ENCODE data around the gene ACADS. TPM values are rescaled to one million over a fixed set of nuclear protein-coding genes. Genes with fewer than 3 reads are reported as not detected.

ACADS gene
- total RNA-seq, 1 experiment from 2014 or later = 11.0 TPM

- DNase-seq (ENCODE audit: low spot score) = peak; percentile 45
- POLR2A ChIA-PET = interaction anchor here (0.7 to 1.2 kb wide), 2 partner anchors 21 to 24 kb away, joined by 4 read pairs; no protein-coding TSS in a partner anchor
- Mint-ChIP-seq H3K9me3 (no peaks in the 10 kb centered on the region), H3K27ac (peak overlapping the region; percentile 64; the same call in 1 of the 2 replicates), H3K4me3 (peak overlapping the region; percentile 79), H3K4me1 (peaks cover 26% of the 10 kb centered on the region), H3K36me3 (peaks cover 23% of the 10 kb centered on the region), H3K27me3 (ENCODE audit: low read depth) (no peaks in the 10 kb centered on the region)
- peak; percentile 29 for ATAC-seq
- TF ChIP-seq FOXP4 (CRISPR knock-in tag; IDR thresholded peaks at IDR 0.05) = no peak
- TF ChIP-seq, protein P1, sequence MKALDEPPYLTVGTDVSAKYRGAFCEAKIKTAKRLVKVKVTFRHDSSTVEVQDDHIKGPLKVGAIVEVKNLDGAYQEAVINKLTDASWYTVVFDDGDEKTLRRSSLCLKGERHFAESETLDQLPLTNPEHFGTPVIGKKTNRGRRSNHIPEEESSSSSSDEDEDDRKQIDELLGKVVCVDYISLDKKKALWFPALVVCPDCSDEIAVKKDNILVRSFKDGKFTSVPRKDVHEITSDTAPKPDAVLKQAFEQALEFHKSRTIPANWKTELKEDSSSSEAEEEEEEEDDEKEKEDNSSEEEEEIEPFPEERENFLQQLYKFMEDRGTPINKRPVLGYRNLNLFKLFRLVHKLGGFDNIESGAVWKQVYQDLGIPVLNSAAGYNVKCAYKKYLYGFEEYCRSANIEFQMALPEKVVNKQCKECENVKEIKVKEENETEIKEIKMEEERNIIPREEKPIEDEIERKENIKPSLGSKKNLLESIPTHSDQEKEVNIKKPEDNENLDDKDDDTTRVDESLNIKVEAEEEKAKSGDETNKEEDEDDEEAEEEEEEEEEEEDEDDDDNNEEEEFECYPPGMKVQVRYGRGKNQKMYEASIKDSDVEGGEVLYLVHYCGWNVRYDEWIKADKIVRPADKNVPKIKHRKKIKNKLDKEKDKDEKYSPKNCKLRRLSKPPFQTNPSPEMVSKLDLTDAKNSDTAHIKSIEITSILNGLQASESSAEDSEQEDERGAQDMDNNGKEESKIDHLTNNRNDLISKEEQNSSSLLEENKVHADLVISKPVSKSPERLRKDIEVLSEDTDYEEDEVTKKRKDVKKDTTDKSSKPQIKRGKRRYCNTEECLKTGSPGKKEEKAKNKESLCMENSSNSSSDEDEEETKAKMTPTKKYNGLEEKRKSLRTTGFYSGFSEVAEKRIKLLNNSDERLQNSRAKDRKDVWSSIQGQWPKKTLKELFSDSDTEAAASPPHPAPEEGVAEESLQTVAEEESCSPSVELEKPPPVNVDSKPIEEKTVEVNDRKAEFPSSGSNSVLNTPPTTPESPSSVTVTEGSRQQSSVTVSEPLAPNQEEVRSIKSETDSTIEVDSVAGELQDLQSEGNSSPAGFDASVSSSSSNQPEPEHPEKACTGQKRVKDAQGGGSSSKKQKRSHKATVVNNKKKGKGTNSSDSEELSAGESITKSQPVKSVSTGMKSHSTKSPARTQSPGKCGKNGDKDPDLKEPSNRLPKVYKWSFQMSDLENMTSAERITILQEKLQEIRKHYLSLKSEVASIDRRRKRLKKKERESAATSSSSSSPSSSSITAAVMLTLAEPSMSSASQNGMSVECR (CRISPR knock-in tag; IDR thresholded peaks at IDR 0.05; ENCODE audit: borderline replicate concordance) = no peak
- TF ChIP-seq, protein P2, sequence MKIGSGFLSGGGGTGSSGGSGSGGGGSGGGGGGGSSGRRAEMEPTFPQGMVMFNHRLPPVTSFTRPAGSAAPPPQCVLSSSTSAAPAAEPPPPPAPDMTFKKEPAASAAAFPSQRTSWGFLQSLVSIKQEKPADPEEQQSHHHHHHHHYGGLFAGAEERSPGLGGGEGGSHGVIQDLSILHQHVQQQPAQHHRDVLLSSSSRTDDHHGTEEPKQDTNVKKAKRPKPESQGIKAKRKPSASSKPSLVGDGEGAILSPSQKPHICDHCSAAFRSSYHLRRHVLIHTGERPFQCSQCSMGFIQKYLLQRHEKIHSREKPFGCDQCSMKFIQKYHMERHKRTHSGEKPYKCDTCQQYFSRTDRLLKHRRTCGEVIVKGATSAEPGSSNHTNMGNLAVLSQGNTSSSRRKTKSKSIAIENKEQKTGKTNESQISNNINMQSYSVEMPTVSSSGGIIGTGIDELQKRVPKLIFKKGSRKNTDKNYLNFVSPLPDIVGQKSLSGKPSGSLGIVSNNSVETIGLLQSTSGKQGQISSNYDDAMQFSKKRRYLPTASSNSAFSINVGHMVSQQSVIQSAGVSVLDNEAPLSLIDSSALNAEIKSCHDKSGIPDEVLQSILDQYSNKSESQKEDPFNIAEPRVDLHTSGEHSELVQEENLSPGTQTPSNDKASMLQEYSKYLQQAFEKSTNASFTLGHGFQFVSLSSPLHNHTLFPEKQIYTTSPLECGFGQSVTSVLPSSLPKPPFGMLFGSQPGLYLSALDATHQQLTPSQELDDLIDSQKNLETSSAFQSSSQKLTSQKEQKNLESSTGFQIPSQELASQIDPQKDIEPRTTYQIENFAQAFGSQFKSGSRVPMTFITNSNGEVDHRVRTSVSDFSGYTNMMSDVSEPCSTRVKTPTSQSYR (CRISPR knock-in tag; IDR thresholded peaks at IDR 0.05) = no peak
- no peak for TF ChIP-seq FOXK1 (CRISPR knock-in tag; IDR thresholded peaks at IDR 0.05)
- TF ChIP-seq ELF4 (CRISPR knock-in tag; IDR thresholded peaks at IDR 0.05; ENCODE audit: low read depth) = no peak
- no peak for TF ChIP-seq SMAD3 (CRISPR knock-in tag; IDR thresholded peaks at IDR 0.05; ENCODE audit: borderline replicate concordance)
- TF ChIP-seq FOXJ3 (CRISPR knock-in tag; IDR thresholded peaks at IDR 0.05; ENCODE audit: borderline replicate concordance) = no peak
- TF ChIP-seq ATF2 (CRISPR knock-in tag; IDR thresholded peaks at IDR 0.05; ENCODE audit: borderline replicate concordance, low read depth) = no peak
- no peak for TF ChIP-seq ZNF671 (CRISPR knock-in tag; IDR thresholded peaks at IDR 0.05)
- no peak for TF ChIP-seq CREB1 (CRISPR knock-in tag; IDR thresholded peaks at IDR 0.05)
- TF ChIP-seq, protein P3, sequence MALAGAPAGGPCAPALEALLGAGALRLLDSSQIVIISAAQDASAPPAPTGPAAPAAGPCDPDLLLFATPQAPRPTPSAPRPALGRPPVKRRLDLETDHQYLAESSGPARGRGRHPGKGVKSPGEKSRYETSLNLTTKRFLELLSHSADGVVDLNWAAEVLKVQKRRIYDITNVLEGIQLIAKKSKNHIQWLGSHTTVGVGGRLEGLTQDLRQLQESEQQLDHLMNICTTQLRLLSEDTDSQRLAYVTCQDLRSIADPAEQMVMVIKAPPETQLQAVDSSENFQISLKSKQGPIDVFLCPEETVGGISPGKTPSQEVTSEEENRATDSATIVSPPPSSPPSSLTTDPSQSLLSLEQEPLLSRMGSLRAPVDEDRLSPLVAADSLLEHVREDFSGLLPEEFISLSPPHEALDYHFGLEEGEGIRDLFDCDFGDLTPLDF (CRISPR knock-in tag; IDR thresholded peaks at IDR 0.05) = no peak
- TF ChIP-seq ZNF138 (CRISPR knock-in tag; conservative IDR thresholded peaks at IDR 0.05) = no peak
- no peak for TF ChIP-seq NR1H2 (CRISPR knock-in tag; IDR thresholded peaks at IDR 0.05)
- no peak for TF ChIP-seq IRF2 (CRISPR knock-in tag; IDR thresholded peaks at IDR 0.05; ENCODE audit: borderline replicate concordance, low read depth)
- TF ChIP-seq TCF7 (CRISPR knock-in tag; IDR thresholded peaks at IDR 0.05; ENCODE audit: low read depth) = no peak
- TF ChIP-seq ZNF423 (CRISPR knock-in tag; IDR thresholded peaks at IDR 0.05) = no peak
- TF ChIP-seq HMGXB4 (CRISPR knock-in tag; IDR thresholded peaks at IDR 0.05) = no peak
- CTCF ChIA-PET = interaction anchor here (1.3 to 4.2 kb wide), 4 partner anchors 14 to 82 kb away, joined by 3 to 48 read pairs (median 7); partner anchors contain the start of gene ACADS
These were observed 14.8 kb upstream of the ACADS start for GRCh38 chr12:120710805-120711296.

Data from WTC11 (cell line).